GM21526 (cell line): Measurements from ENCODE around the gene P2RY13.

Experiments
- ATAC-seq: cut with Tn5 transposase; IDR thresholded peaks from one replicate; pipeline ENCODE4 v1.9.1; 2021; ENCODE audit warnings: moderate library complexity; ENCODE audit not compliant: unreplicated experiment, low FRiP score

The P2RY13 gene

GRCh38 chr3:151297429-151297828, 31.9 kb downstream of the P2RY13 start:
- no peak for ATAC-seq

GRCh38 chr3:151296226-151296625, 33.1 kb downstream of the P2RY13 start:
- ATAC-seq: no peak

DNA sequence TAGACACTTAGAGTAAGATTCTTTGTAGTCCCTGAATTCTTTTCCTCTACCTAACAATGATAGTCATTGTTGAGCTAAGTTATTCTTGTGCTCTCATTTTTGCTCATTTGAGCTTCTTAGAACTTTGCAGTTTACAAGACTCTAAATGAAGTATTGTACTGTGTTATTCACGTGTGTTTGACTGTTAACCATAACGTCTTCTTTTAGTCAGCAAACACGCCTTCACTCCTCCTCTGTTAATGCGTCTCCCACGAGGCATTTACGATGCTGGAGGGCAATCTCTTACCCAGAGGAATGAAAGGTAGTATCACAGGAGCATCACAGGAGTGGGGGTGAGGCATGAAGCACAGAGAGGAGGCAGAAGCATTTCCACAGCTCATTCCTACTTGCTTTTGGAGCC, 36.2 kb downstream of the P2RY13 start:
- no peak for ATAC-seq

GRCh38 chr3:151290673-151291072, 38.7 kb downstream of the P2RY13 start:
- no peak for ATAC-seq

- no peak for ATAC-seq
These were observed 39.9 kb downstream of the P2RY13 start for GRCh38 chr3:151289445-151289844.

GRCh38 chr3:151285940-151286339, 43.4 kb downstream of the P2RY13 start:
- no peak for ATAC-seq

DNA sequence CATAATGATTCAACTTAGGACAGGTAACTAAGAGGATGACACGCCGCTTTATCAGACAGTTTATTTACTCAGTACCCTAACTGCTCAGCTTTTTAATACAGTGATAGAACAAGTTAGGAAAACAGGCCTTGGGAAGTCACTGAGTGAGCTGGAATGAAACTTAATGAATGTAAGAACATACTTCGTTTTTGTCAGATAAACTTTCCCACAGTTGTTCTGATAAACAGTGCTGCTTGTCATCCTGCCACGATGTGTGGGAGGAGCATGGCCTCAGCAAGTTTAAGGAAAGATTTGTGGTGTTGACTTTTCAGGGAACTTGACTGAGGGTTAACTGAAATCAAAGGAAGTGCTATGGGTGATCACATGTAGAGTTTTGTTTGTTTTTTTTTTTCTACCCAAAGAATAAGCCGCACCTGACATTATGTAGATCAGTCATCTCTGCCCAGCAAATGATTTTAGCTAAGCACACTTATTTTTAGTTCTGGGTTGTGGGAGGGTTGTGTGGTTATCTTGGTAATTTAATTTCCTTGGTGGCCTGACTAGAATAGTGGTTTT, 45.4 kb downstream of the P2RY13 start:
- ATAC-seq: no peak

DNA sequence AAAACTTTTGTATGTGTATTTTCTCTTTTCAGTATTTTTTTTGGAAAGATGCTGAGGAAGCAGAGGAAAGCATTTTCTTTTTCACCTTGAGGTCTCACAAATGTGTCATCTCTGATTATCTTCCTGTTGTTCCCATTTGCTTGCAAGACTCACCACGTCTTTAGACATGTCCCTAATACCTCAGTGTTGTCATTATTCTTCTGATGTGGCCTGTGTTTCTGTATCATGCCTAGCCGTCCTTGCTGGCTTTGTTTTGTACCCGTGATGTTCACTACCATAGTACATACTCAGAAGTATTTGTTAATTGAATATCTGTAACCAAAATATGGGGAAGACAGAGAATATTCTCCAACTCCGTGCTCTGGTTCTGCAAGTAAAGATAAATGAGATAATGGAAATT, 46.0 kb downstream of the P2RY13 start:
- ATAC-seq: no peak

DNA sequence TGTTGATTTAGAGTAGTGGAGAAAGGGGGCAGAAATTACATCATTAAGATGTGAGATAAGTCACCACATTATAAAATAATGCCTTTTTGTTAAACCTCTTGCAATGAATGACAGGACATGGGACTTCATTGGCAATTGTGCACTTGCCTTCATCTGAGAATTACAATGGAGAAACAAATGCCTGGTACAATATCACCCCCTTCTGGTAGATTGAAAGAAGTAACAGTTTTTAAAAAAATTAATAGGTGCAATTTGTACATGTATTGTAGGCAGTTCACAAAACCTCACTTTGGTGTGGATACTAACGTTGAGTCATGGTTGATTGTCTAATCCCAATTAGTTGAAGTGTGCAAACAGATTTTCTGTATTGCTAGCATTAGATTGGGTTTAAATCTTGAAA, 46.4 kb downstream of the P2RY13 start:
- peak; percentile 41 for ATAC-seq

DNA sequence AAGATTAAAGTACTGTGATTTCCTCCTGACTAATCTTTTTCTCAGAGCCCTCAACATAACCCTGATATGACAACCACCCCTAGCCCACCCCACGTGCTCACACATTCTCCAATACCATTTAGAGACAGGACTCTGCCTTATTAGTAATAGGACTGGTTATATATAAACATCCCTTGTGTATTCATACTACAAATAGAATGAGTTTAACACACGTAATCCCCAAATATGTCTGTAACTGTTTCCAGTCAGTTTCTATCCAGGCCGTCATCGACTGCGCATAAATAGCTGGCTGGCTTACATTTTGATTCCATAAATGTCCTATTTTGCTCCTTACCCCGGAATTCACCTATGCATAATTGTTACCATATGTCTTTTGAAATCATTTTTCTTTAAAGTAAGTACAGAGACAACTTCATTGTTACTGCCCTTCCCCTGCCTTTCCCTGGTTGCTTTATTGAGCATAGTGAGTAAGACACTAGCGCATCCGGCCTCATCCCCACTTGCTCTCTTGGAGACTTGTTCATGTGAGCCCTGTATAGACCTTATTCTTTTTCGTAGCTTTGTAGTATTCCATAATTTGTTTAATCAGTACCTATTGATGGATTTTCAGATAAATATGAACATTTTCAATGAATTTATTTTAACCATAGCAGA, 47.6 kb downstream of the P2RY13 start:
- ATAC-seq: no peak

DNA sequence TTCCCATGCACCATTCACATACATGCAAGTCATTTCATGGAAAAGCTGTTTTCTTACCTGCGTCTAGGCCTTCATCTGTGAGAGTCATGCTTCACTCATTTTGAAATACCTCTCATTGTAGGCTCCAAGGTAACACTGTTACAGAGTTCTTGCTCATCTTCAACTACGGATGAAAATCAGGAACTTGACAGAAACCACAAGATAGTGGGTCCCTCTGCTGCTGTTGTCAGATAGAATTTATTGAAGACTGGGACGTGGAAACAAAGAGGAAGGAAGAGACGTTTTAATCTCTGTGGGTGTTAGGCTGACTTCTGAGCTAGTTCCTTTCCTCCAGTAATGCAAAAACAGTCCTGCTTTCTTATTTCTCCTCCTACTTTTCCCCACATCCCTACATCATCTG, 51.1 kb downstream of the P2RY13 start, which contains the start of gene P2RY14:
Gene P2RY14, minus strand, starts transcription at position 313 of the 400 bp plus-strand sequence. CDS start 64,226 bp downstream, outside the sequence.
- no peak for ATAC-seq

DNA sequence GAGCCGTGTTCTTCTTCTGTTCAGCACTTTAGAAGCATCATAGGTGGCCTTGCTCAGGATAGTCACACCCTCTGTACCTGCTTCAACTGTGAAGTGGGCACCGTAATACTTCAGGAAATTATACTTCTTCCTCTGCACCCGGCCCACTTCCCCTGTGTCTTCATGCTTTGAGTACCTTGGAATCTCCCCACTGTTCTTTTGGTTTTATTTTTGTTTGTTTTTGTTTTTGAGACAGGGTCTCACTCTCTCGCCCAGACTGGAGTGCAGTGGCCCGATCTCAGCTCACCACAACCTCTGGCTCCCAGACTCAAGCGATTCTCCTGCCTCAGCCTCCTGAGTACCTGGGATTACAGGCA, 52.7 kb downstream of the P2RY13 start:
- ATAC-seq: no peak
